ENCODE results near the gene CELF4.

The CELF4 gene

DNA sequence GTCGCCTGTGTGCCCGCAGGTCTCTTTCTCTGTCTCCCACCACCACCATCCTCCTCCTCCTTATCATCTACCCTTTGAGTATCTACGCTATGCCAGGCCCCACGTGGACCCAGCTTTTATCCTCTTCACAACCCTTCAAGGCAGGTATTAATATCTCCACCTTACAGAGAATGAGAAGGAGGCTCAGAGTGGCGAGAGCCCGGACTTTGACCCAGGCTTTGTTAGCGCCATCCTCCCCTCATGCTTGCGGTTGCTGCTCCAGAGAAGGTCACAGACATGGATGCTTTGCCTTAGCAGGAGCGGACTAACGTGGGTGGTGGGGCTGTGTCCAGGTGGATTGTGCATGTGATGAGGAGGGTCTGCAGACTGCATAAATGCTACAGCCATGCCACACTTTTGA lies 119.8 kb downstream of the CELF4 start:
- DNase-seq (ENCODE audit: low read depth in 1 of 2, low spot score in 1 of 2): no peak
- H3K27me3 ChIP-seq (ENCODE audit: insufficient read depth, poor library complexity, severe bottlenecking): peaks cover 4% of the 10 kb centered on the region
- no peak overlapping the region for H3K4me3 ChIP-seq (replicated peaks; ENCODE audit: insufficient read depth, low read length)
- no peak overlapping the region for H3K27ac ChIP-seq (replicated peaks)
- TF ChIP-seq, protein P1, sequence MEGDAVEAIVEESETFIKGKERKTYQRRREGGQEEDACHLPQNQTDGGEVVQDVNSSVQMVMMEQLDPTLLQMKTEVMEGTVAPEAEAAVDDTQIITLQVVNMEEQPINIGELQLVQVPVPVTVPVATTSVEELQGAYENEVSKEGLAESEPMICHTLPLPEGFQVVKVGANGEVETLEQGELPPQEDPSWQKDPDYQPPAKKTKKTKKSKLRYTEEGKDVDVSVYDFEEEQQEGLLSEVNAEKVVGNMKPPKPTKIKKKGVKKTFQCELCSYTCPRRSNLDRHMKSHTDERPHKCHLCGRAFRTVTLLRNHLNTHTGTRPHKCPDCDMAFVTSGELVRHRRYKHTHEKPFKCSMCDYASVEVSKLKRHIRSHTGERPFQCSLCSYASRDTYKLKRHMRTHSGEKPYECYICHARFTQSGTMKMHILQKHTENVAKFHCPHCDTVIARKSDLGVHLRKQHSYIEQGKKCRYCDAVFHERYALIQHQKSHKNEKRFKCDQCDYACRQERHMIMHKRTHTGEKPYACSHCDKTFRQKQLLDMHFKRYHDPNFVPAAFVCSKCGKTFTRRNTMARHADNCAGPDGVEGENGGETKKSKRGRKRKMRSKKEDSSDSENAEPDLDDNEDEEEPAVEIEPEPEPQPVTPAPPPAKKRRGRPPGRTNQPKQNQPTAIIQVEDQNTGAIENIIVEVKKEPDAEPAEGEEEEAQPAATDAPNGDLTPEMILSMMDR (IDR thresholded peaks at IDR 0.05; ENCODE audit: insufficient read depth, low read length): no peak

DNA sequence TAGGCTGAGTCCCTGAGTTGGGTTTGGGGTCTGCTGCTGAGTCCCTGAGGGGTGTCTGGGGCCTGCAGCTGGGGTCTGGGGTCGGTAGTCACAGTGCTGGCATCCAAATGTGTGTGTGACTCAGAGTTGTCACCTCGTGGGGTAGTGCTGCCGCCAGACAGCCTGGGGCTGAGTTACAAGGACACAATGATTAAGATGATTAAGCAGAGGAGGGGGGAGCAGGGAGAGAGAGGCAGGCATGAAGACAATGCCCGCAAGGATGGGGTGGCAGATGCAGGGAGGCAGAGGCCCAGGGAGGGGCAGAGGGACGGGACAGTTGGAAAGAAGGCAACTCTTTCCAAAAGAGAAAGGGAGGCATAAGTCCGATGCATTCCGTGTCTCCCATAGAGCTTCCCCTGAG lies 120.2 kb downstream of the CELF4 start:
- TF ChIP-seq POLR2AphosphoS5 (IDR thresholded peaks at IDR 0.05; ENCODE audit: low read depth) (no peak), SPI1 (IDR thresholded peaks at IDR 0.05; ENCODE audit: borderline replicate concordance, low read depth) (no peak), GABPA (IDR thresholded peaks at IDR 0.05; ENCODE audit: low read depth) (no peak)
- TF ChIP-seq, protein P1 (IDR thresholded peaks at IDR 0.05; ENCODE audit: insufficient read depth, low read length): no peak
- TF ChIP-seq, protein P2, sequence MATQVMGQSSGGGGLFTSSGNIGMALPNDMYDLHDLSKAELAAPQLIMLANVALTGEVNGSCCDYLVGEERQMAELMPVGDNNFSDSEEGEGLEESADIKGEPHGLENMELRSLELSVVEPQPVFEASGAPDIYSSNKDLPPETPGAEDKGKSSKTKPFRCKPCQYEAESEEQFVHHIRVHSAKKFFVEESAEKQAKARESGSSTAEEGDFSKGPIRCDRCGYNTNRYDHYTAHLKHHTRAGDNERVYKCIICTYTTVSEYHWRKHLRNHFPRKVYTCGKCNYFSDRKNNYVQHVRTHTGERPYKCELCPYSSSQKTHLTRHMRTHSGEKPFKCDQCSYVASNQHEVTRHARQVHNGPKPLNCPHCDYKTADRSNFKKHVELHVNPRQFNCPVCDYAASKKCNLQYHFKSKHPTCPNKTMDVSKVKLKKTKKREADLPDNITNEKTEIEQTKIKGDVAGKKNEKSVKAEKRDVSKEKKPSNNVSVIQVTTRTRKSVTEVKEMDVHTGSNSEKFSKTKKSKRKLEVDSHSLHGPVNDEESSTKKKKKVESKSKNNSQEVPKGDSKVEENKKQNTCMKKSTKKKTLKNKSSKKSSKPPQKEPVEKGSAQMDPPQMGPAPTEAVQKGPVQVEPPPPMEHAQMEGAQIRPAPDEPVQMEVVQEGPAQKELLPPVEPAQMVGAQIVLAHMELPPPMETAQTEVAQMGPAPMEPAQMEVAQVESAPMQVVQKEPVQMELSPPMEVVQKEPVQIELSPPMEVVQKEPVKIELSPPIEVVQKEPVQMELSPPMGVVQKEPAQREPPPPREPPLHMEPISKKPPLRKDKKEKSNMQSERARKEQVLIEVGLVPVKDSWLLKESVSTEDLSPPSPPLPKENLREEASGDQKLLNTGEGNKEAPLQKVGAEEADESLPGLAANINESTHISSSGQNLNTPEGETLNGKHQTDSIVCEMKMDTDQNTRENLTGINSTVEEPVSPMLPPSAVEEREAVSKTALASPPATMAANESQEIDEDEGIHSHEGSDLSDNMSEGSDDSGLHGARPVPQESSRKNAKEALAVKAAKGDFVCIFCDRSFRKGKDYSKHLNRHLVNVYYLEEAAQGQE (IDR thresholded peaks at IDR 0.05; ENCODE audit: insufficient replicate concordance, low read depth): no peak
- peaks cover 4% of the 10 kb centered on the region for H3K27me3 ChIP-seq (ENCODE audit: insufficient read depth, poor library complexity, severe bottlenecking)
- no peak overlapping the region for H3K4me3 ChIP-seq (replicated peaks; ENCODE audit: insufficient read depth, low read length)
- no peak for DNase-seq (ENCODE audit: low read depth in 1 of 2, low spot score in 1 of 2)
- no peak overlapping the region for H3K27ac ChIP-seq (replicated peaks)

DNA sequence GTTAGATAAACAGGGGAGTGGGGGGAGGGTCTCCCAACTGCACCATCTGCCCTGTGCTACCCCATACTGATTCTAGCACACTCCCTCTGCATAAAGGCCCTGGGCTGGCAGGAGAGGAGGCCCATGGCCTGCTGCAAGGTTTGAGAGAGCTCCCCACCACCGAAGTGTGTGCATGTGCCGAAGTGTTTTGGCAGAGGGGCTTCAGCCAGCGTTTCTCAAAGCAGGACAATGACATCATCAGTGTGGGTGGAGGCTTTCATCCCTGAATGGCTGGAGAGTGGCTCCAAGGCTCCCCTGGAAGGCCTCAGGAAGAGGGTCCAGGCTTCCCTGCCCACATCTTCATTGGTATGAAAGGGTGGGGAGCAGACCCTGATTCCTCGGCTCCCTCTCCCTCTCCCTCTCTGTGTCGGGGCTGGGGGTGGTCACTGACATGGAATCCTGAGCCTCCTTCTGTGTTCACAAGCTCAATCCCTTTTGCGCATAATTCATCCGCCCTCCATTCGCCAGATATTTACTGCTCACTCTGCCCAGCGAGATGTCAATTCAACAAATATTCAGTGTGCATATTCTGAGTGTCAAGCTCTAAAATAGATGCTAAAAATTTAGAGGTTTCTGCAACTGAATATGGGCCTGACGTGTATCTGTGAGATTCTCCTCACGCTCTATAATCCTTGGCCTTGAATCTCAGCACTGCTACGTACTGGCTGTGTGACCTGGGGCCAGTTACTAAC lies 122.1 kb downstream of the CELF4 start:
- H3K27ac ChIP-seq (replicated peaks): no peak overlapping the region
- no peak overlapping the region for H3K4me3 ChIP-seq (replicated peaks; ENCODE audit: insufficient read depth, low read length)
- H3K27me3 ChIP-seq (ENCODE audit: insufficient read depth, poor library complexity, severe bottlenecking): peaks cover 4% of the 10 kb centered on the region
- DNase-seq (ENCODE audit: low read depth in 1 of 2, low spot score in 1 of 2): no peak
- TF ChIP-seq, protein P1 (IDR thresholded peaks at IDR 0.05; ENCODE audit: insufficient read depth, low read length): no peak
- TF ChIP-seq, protein P2 (IDR thresholded peaks at IDR 0.05; ENCODE audit: insufficient replicate concordance, low read depth): no peak
- no peak for TF ChIP-seq GABPA (IDR thresholded peaks at IDR 0.05; ENCODE audit: low read depth)
- no peak for TF ChIP-seq POLR2AphosphoS5 (IDR thresholded peaks at IDR 0.05; ENCODE audit: low read depth)
- TF ChIP-seq SPI1 (IDR thresholded peaks at IDR 0.05; ENCODE audit: borderline replicate concordance, low read depth): no peak

DNA sequence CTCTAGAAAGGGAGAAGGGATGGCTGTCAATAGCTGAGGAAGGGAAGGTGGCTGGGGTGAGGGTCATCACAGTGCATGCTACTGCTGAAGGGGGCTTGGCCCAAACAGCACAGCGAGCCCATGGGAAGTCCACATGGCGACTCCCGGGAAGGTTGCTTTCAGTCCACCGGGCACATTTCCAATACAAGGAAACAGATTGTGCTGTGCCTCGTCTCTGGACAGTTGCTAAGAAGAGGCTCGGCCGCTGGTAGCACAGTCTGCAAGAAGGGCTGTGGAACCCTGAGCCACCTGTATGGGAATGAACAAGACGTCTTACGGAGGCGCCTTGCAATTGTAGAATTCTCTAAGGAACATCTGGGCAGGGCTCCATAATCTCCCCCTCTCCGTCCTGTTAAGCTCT lies 123.1 kb downstream of the CELF4 start:
- Histone ChIP-seq H3K4me3 (replicated peaks; ENCODE audit: insufficient read depth, low read length) (no peak overlapping the region), H3K27ac (replicated peaks) (no peak overlapping the region), H3K27me3 (ENCODE audit: insufficient read depth, poor library complexity, severe bottlenecking) (peaks cover 4% of the 10 kb centered on the region)
- no peak for DNase-seq (ENCODE audit: low read depth in 1 of 2, low spot score in 1 of 2)
- TF ChIP-seq POLR2AphosphoS5 (IDR thresholded peaks at IDR 0.05; ENCODE audit: low read depth) (no peak), GABPA (IDR thresholded peaks at IDR 0.05; ENCODE audit: low read depth) (no peak), SPI1 (IDR thresholded peaks at IDR 0.05; ENCODE audit: borderline replicate concordance, low read depth) (no peak)
- TF ChIP-seq, protein P2 (IDR thresholded peaks at IDR 0.05; ENCODE audit: insufficient replicate concordance, low read depth): no peak
- TF ChIP-seq, protein P1 (IDR thresholded peaks at IDR 0.05; ENCODE audit: insufficient read depth, low read length): no peak
